ENCODE results near the gene COPG1. TPM values are rescaled to one million over a fixed set of nuclear protein-coding genes. Genes with fewer than 3 reads are reported as not detected.

Gene COPG1
- total RNA-seq, 1 donor from 2014 or later: 65.4 TPM

GRCh38 chr3:129326138-129326537 is 76.7 kb downstream of the COPG1 start:
- no peak overlapping the region for H2AFZ ChIP-seq (replicated peaks)
- H3K27me3 ChIP-seq: no peaks in the 10 kb centered on the region
- H3K9me3 ChIP-seq (ENCODE audit: low read depth): no peaks in the 10 kb centered on the region
- H3K4me3 Mint-ChIP-seq: no peak overlapping the region
- H3K27ac Mint-ChIP-seq: no peak overlapping the region
- no peaks in the 10 kb centered on the region for H3K9me3 Mint-ChIP-seq
- H3K27me3 Mint-ChIP-seq (ENCODE audit: insufficient read depth, low read depth): peaks cover 2% of the 10 kb centered on the region
- no peaks in the 10 kb centered on the region for H4K20me1 ChIP-seq (ENCODE audit: low read depth)
- H3K9ac ChIP-seq: no peak overlapping the region
- H3K4me1 Mint-ChIP-seq: peaks cover 2% of the 10 kb centered on the region
- H3K4me3 ChIP-seq: no peak overlapping the region
- no peaks in the 10 kb centered on the region for H3K36me3 ChIP-seq
- no peaks in the 10 kb centered on the region for H3F3A ChIP-seq (ENCODE audit: low read depth)
- peaks cover 4% of the 10 kb centered on the region for H3K36me3 Mint-ChIP-seq
- no peak overlapping the region for H3K4me2 ChIP-seq
- no peak overlapping the region for H3K27ac ChIP-seq
- H3K4me1 ChIP-seq: no peaks in the 10 kb centered on the region
- no peak for DNase-seq (ENCODE audit: low spot score)
- TF ChIP-seq EZH2 (IDR thresholded peaks at IDR 0.05) (no peak), EZH2phosphoT487 (IDR thresholded peaks at IDR 0.05) (no peak), CTCF (IDR thresholded peaks at IDR 0.05) (no peak)
- H3K79me2 ChIP-seq (ENCODE audit: low read depth): no peaks in the 10 kb centered on the region

- Histone ChIP-seq H4K20me1 (ENCODE audit: low read depth) (no peaks in the 10 kb centered on the region), H3K79me2 (ENCODE audit: low read depth) (no peaks in the 10 kb centered on the region), H3K4me1 (no peaks in the 10 kb centered on the region), H3K9ac (no peak overlapping the region), H3K36me3 (no peaks in the 10 kb centered on the region), H3F3A (ENCODE audit: low read depth) (no peaks in the 10 kb centered on the region), H2AFZ (replicated peaks) (no peak overlapping the region), H3K27me3 (no peaks in the 10 kb centered on the region), H3K9me3 (ENCODE audit: low read depth) (no peaks in the 10 kb centered on the region), H3K4me3 (no peak overlapping the region), H3K4me2 (no peak overlapping the region), H3K27ac (no peak overlapping the region)
- peak overlapping the region; percentile 63 for H3K27ac Mint-ChIP-seq
- peaks cover 2% of the 10 kb centered on the region for H3K4me1 Mint-ChIP-seq
- H3K36me3 Mint-ChIP-seq: peaks cover 4% of the 10 kb centered on the region
- peaks cover 2% of the 10 kb centered on the region for H3K27me3 Mint-ChIP-seq (ENCODE audit: insufficient read depth, low read depth)
- H3K9me3 Mint-ChIP-seq: no peaks in the 10 kb centered on the region
- TF ChIP-seq CTCF (IDR thresholded peaks at IDR 0.05): no peak
- TF ChIP-seq EZH2phosphoT487 (IDR thresholded peaks at IDR 0.05): no peak
- no peak for TF ChIP-seq EZH2 (IDR thresholded peaks at IDR 0.05)
- DNase-seq (ENCODE audit: low spot score): no peak
- H3K4me3 Mint-ChIP-seq: no peak overlapping the region
Measured at GRCh38 chr3:129326595-129326994, 77.2 kb downstream of the COPG1 start.

Small RNA genes within 50 kb of the gene (microRNA-seq; reads per million reads assigned to microRNA genes)
- gene MIR6826: not detected

Small RNA genes within 50 kb of the gene (small RNA-seq; reads per million reads assigned to genes)
- not detected for gene MIR6826
- not detected for gene RPS27P12

Other genes starting within 250 kb of the COPG1 start
- gene EFCC1, start 248.3 kb upstream of the COPG1 start, total RNA-seq (ENCODE audit: low replicate concordance): 1.1 and 1.5 TPM in 2 replicates
- not detected in 2 replicates for gene GP9, start 188.8 kb upstream of the COPG1 start, total RNA-seq (ENCODE audit: low replicate concordance)
- 0.36 and 9.0 TPM in 2 replicates for gene RAB43, start 127.8 kb upstream of the COPG1 start, total RNA-seq (ENCODE audit: low replicate concordance)
- 22.5 and 31.9 TPM in 2 replicates for gene ISY1, start 88.5 kb upstream of the COPG1 start, total RNA-seq (ENCODE audit: low replicate concordance)
- 424 and 495 TPM in 2 replicates for gene CNBP, start 65.7 kb upstream of the COPG1 start, total RNA-seq (ENCODE audit: low replicate concordance)
- gene HMCES, start 29.3 kb downstream of the COPG1 start, total RNA-seq (ENCODE audit: low replicate concordance): 25.1 and 28.6 TPM in 2 replicates
- gene EFCAB12, start 179.0 kb downstream of the COPG1 start, total RNA-seq (ENCODE audit: low replicate concordance): 0.13 and 0.22 TPM in 2 replicates
- 35.0 and 46.3 TPM in 2 replicates for gene MBD4, start 190.3 kb downstream of the COPG1 start, total RNA-seq (ENCODE audit: low replicate concordance)
- 31.8 and 48.0 TPM in 2 replicates for gene IFT122, start 190.6 kb downstream of the COPG1 start, total RNA-seq (ENCODE audit: low replicate concordance)

Measured in neural progenitor cell (in vitro differentiated cells).